SK-N-MC (cell line): ENCODE results near the gene BHLHE40.
"Not testable (repeated sequence)": the region's sequence is repeated elsewhere in the genome, so short reads cannot be mapped to it uniquely, and the experiment has no call there.

Experiments used
- EZH2 ChIP-seq: fragments of 200-600 bp; sonication (generic); IDR thresholded peaks from one replicate; pipeline ENCODE4 v1.6.1; 2017; ENCODE audit warnings: antibody characterized with exemption
- FOXP2 ChIP-seq: optimal IDR thresholded peaks from 2 replicates; pipeline ENCODE3; 2011; ENCODE audit warnings: mild to moderate bottlenecking, moderate library complexity; ENCODE audit not compliant: insufficient read depth; ENCODE audit errors: extremely low read length, control extremely low read depth
- POLR2AphosphoS5 ChIP-seq: IDR thresholded peaks from 2 replicates; pipeline ENCODE4 v1.6.1; 2012; ENCODE audit warnings: mild to moderate bottlenecking, low read depth, low read length, borderline replicate concordance

GRCh38 chr3:4971437-4971836, 7.8 kb upstream of the BHLHE40 start:
- TF ChIP-seq EZH2, POLR2AphosphoS5, FOXP2: not testable (repeated sequence)
